HS-5 (cell line): Measurements from ENCODE around the gene C19orf73.
A peak's percentile ranks its signal among the peaks of the same experiment; 100 is the strongest.

Experiments used
- DNase-seq: peaks from one replicate; pipeline ENCODE4 v3.0.0-alpha.2; 2012; ENCODE audit warnings: low read depth

Gene C19orf73, protein sequence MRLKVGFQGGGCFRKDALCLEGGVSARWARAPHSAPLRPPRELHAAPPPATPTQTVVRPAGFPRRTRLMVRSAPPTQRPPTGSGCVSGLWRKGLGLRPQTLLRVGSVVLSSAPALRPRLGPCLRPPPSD

GRCh38 chr19:49118565-49119410, at the start of gene C19orf73:
TSS of gene C19orf73 (minus strand) at chr19:49119143. CDS start at chr19:49119022, 121 bp downstream.
- DNase-seq: peak; percentile 67

DNA sequence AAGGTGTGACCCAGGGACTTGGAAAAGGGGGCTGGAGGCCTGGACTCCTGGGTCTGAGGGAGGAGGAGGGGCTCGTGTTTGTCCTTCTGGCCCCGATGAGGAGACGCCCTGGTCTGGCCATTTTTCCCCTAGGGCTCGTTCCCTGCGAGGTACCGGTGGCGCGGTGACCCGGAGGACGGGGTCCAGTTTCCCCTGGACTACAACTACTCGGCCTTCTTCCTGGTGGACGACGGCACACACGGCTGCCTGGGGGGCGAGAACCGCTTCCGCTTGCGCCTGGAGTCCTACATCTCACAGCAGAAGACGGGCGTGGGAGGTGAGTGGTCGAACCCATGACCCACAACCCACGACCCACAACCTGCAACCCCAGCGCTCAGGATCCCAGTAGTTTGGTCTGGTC, 49.5 kb upstream of the C19orf73 start:
- no peak for DNase-seq

- DNase-seq: no peak
Observed at GRCh38 chr19:49167857-49168409, 49.0 kb upstream of the C19orf73 start.

- DNase-seq: no peak
Observed at GRCh38 chr19:49165865-49166301, 46.9 kb upstream of the C19orf73 start.

- DNase-seq: no peak
Observed at GRCh38 chr19:49165111-49165750, 46.3 kb upstream of the C19orf73 start.

- DNase-seq: no peak
Observed at GRCh38 chr19:49161987-49162386, 43.0 kb upstream of the C19orf73 start.

GRCh38 chr19:49160450-49161189, 41.7 kb upstream of the C19orf73 start:
- no peak for DNase-seq

- DNase-seq: no peak
Observed at GRCh38 chr19:49157445-49158224, 38.7 kb upstream of the C19orf73 start, which contains the start of gene TRPM4. TSS of gene TRPM4 (plus strand) at chr19:49157792. CDS start at chr19:49157867, 75 bp downstream.

- DNase-seq: no peak
Observed at GRCh38 chr19:49155820-49156346, 36.9 kb upstream of the C19orf73 start.

DNA sequence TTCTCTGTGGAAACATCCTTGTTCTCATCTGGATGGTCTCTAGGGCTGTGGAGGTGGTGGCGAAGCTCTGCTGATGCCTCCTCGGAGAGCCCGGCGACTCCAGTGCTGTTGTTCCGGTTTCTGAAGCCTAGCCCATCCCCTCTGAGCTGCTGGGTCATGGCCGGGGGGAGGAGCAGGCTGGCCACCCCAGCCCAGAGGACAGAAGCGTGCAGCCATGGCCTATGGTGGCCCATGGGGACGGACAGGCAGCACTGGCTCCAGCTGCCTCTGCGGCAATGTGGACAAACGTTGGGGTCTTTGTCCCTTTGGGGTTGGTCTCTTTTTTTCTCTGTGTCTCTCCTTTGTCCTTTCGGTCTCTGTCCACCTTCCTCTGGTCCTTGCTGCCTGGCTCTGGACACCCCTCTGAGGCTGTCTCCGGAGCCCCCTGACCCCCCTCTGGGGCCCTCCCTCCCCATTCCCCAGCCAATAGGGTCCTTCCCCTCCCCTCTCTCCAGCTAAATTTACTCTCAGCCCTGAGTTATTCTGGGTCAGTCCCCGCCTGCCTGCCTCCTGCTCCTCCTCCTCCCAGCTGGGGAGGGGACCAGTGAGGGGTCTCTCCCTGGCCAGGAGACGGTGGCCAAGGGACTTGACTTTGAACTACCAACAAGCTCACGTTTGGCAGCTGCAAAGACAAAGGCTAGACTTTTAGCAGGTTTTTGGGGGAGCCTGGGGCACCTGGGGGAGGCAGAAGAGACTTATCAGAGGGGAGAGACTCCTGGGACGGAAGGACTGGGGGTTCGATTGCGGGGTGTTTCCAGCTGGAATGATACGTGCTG, 36.3 kb upstream of the C19orf73 start, which contains the start of gene HRC:
HRC (minus strand) TSS at position 392 of the 815 bp plus-strand sequence; CDS start at position 233, 159 bp downstream.
- DNase-seq: no peak

DNA sequence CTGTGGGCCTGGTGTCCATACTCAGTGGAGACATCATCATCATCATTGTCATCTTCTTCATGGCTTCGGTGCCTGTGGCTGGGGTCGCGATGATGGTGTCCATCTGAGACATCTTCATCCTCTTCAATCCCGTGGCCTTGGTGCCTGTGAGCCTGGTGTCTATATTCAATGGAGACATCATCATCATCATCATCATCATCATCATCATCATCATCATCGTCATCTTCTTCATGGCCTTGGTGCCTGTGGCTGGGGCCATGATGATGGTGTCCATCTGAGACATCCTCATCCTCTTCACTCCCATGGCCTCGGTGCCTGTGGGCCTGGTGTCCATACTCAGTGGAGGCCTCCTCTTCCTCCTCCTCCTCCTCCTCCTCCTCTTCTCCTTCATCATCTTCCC, 35.3 kb upstream of the C19orf73 start:
- DNase-seq: no peak

GRCh38 chr19:49153167-49153809, 34.3 kb upstream of the C19orf73 start:
- DNase-seq: no peak

DNA sequence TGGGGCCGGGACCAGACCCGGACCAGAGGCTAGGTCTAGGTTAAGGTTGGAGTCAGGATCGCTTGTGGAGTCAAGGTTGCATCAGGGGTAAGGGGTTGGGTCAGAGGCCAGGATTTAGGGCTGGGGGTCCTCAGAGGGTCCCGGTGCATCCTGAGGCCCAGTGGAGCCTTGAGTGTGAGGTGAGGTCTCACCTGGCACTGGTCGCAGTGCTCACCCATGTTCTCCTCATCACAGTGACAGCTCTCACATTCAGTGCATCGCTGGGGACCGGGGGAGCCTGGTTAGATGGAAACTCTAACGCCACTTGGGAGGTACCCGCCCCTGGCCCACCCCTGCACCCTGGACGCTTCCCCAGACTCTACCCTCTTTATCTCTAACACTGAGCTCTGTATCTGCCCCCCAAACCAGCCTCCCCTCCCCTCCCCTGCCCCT, 33.2 kb upstream of the C19orf73 start:
- DNase-seq: no peak

- DNase-seq: no peak
Observed at GRCh38 chr19:49151267-49152118, 32.5 kb upstream of the C19orf73 start.

DNA sequence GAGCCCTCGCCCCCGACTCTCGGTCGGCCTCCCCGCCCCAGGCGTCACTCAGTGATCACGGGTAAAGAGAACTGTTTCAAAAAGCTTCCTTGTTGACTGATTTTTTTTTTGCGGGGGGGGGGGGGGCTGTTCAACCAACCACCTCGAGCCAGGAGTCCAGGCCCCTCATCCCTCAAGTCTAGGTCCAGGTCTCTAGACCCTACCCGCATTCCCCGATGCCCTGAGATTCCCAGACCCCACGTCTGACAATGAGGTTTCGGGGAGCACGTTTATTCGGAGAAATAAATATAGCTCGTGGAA, 32.0 kb upstream of the C19orf73 start:
- DNase-seq: no peak

- DNase-seq: peak; percentile 49
Observed at GRCh38 chr19:49150106-49150943, 31.4 kb upstream of the C19orf73 start.

DNA sequence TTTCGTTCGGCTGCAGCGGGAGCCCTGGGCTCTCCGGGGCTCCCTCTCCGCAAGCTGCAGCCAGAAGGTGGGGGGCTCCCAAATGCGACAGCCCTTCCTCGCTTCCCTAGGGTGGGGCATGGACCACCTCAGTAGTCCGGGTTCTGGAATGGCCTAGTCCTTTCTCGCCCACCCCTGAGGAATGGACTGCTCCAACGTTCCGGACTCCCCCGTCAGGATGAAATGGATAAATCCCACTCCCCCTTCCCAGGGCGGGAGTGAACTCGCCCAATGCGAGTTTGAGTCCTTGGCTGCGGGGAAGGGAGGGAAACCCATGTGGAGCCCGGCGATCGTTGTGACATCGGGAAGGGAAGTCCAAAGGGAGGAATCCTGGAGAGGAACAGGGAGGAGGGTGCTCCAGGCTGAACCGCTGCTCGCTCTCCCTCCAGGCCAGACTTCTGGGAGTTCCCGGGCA, 30.7 kb upstream of the C19orf73 start:
- DNase-seq: peak; percentile 61
